Activated T-cell treated with anti-CD3 and anti-CD28 coated beads, Interleukin-2, amount 50 U/mL, for 72 hours (primary cell): ENCODE measurements around the gene MGLL. TPM values are rescaled to one million over a fixed set of nuclear protein-coding genes. Genes with fewer than 3 reads are reported as not detected.
"Not testable (repeated sequence)": the region's sequence is repeated elsewhere in the genome, so short reads cannot be mapped to it uniquely, and the experiment has no call there.

Experiments used
- ATAC-seq, 2 donors: fragments of 150-1000 bp; cut with Tn5 transposase; replicated peaks in 1 of 2; 2 replicates each; pipeline ENCODE4 v1.10.0; 2021; ENCODE audit warnings: moderate library complexity in 2 of 2, mild to moderate bottlenecking in 1 of 2
- DNase-seq, 2 donors: peaks; one replicate each; pipeline ENCODE4 v3.0.0; 2021 to 2022; ENCODE audit warnings: mixed read lengths in 1 of 2
- H3K27ac Mint-ChIP-seq: one replicate; pipeline ENCODE4 v1.8.0; 2022; ENCODE audit warnings: mild to moderate bottlenecking, moderate library complexity, mixed read lengths
- H3K27me3 Mint-ChIP-seq: one replicate; pipeline ENCODE4 v1.8.0; 2022; ENCODE audit warnings: low read depth, mixed read lengths
- H3K36me3 Mint-ChIP-seq, 2 donors: one replicate each; pipeline ENCODE4 v1.8.0; 2022; ENCODE audit warnings: mixed read lengths in 2 of 2, mild to moderate bottlenecking in 1 of 2; ENCODE audit not compliant: insufficient read depth in 2 of 2
- H3K4me1 Mint-ChIP-seq: one replicate; pipeline ENCODE4 v1.8.0; 2022; ENCODE audit warnings: low read depth, mixed read lengths
- H3K4me3 Mint-ChIP-seq, 2 donors: one replicate each; pipeline ENCODE4 v1.8.0; 2022; ENCODE audit warnings: mild to moderate bottlenecking in 2 of 2, mixed read lengths in 2 of 2, moderate library complexity in 2 of 2
- H3K9me3 Mint-ChIP-seq, 2 donors: one replicate each; pipeline ENCODE4 v1.8.0; 2022; ENCODE audit warnings: mixed read lengths in 2 of 2
- total RNA-seq, 2 donors: library from RNA; stranded (reverse); gene quantifications; one replicate each; pipeline ENCODE4 v1.2.3, GENCODE V29; 2022

Gene MGLL
- total RNA-seq, 2 donors from 2014 or later = 1.7 to 2.3 TPM

DNA sequence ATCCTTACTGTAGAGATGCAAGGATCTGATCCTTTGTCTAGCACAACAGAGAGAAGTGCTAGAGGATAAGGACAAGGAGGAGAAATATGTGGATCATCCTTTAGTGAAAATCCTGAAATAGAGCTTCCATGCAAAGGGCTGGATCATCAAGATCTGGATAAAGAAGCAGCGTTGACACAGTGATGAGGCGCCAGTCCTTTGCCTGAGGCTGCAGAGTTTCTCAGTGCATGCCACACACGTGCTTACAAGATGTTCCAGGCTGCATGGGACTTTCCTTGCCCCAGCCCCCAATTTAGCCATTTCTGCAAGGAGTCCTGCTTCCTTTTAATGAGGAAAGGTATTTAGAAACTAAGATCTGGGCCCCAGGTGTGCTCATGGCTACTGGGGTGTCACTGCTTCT lies 156.7 kb downstream of the MGLL start:
- H3K27me3 Mint-ChIP-seq = no peaks in the 10 kb centered on the region
- DNase-seq (no peak), ATAC-seq (no peak)
- H3K4me3 Mint-ChIP-seq = no peak overlapping the region
- H3K4me1 Mint-ChIP-seq = no peaks in the 10 kb centered on the region
- no peaks in the 10 kb centered on the region for H3K9me3 Mint-ChIP-seq
- no peaks in the 10 kb centered on the region for H3K36me3 Mint-ChIP-seq
- H3K27ac Mint-ChIP-seq = no peak overlapping the region

DNA sequence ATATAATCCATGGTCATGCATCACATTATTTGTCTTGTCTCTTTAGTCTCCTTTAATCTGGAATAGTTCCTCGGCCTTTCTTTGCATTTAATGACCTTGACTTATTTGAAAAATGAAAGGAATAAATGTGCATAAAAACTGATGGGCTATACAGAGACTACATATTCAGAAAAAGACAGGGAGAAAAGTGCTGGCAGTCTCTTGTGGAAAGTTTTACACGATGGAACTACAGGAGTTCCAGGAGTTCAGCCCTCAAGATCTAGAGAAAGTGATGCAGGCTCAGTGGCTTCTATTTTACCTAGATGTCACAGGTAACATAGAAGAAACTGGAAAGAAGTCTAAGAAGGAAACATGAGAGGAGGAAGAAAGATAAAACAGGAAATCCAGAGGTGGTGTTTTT lies 157.2 kb downstream of the MGLL start:
- H3K4me1 Mint-ChIP-seq = no peaks in the 10 kb centered on the region
- no peaks in the 10 kb centered on the region for H3K9me3 Mint-ChIP-seq
- no peak for ATAC-seq
- H3K27me3 Mint-ChIP-seq = no peaks in the 10 kb centered on the region
- no peak overlapping the region for H3K4me3 Mint-ChIP-seq
- no peak overlapping the region for H3K27ac Mint-ChIP-seq
- DNase-seq = no peak
- no peaks in the 10 kb centered on the region for H3K36me3 Mint-ChIP-seq

- no peaks in the 10 kb centered on the region for H3K36me3 Mint-ChIP-seq
- H3K9me3 Mint-ChIP-seq = no peaks in the 10 kb centered on the region
- no peak overlapping the region for H3K4me3 Mint-ChIP-seq
- no peaks in the 10 kb centered on the region for H3K27me3 Mint-ChIP-seq
- DNase-seq (no peak), ATAC-seq (no peak)
- H3K4me1 Mint-ChIP-seq = no peaks in the 10 kb centered on the region
- no peak overlapping the region for H3K27ac Mint-ChIP-seq
Measured at GRCh38 chr3:127663151-127663550, 159.2 kb downstream of the MGLL start.

- no peaks in the 10 kb centered on the region for H3K9me3 Mint-ChIP-seq
- no peaks in the 10 kb centered on the region for H3K27me3 Mint-ChIP-seq
- H3K4me1 Mint-ChIP-seq = no peaks in the 10 kb centered on the region
- H3K36me3 Mint-ChIP-seq = no peaks in the 10 kb centered on the region
- H3K4me3 Mint-ChIP-seq = no peak overlapping the region
- DNase-seq (no peak), ATAC-seq (no peak)
- no peak overlapping the region for H3K27ac Mint-ChIP-seq
Measured at GRCh38 chr3:127662001-127662469, 160.3 kb downstream of the MGLL start.

- Mint-ChIP-seq H3K36me3 (no peaks in the 10 kb centered on the region), H3K4me1 (no peaks in the 10 kb centered on the region), H3K27ac (no peak overlapping the region), H3K9me3 (no peaks in the 10 kb centered on the region), H3K27me3 (no peaks in the 10 kb centered on the region), H3K4me3 (no peak overlapping the region)
- DNase-seq = no peak
- ATAC-seq = no peak
Measured at GRCh38 chr3:127661600-127661999, 160.7 kb downstream of the MGLL start.

- Mint-ChIP-seq H3K27me3 (no peaks in the 10 kb centered on the region), H3K4me3 (no peak overlapping the region), H3K9me3 (no peaks in the 10 kb centered on the region), H3K36me3 (no peaks in the 10 kb centered on the region), H3K27ac (no peak overlapping the region), H3K4me1 (no peaks in the 10 kb centered on the region)
- DNase-seq (no peak), ATAC-seq (no peak)
Measured at GRCh38 chr3:127660621-127661251, 161.6 kb downstream of the MGLL start.

GRCh38 chr3:127658234-127658633 lies 164.1 kb downstream of the MGLL start:
- Mint-ChIP-seq H3K36me3 (no peaks in the 10 kb centered on the region), H3K27ac (no peak overlapping the region), H3K4me1 (no peaks in the 10 kb centered on the region), H3K9me3 (no peaks in the 10 kb centered on the region), H3K4me3 (no peak overlapping the region), H3K27me3 (no peaks in the 10 kb centered on the region)
- ATAC-seq (no peak), DNase-seq (no peak)

DNA sequence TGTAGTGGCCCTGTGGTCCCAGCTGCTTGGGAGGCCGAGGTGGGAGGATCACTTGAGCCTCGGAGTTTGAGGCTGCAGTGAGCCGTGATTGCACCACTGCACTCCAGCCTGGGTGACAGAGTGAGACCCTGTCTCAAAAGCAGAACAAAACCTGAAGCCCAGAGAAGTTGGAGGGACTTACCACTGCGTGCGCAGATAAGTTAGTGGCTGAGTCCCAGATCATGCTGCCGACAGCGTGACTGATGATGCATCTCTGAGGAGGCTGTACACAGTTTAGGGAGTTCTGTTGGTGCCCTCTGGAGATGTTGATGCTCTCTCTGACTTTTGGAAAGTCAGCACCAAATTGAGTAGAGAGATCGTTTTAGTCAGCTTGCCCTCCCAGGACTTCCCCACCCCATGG lies 165.4 kb downstream of the MGLL start:
- Mint-ChIP-seq H3K27ac (no peak overlapping the region), H3K27me3 (no peaks in the 10 kb centered on the region), H3K4me1 (no peaks in the 10 kb centered on the region), H3K9me3 (no peaks in the 10 kb centered on the region), H3K36me3 (no peaks in the 10 kb centered on the region), H3K4me3 (no peak overlapping the region)
- DNase-seq (no peak), ATAC-seq (no peak)

- no peak for DNase-seq
- no peaks in the 10 kb centered on the region for H3K36me3 Mint-ChIP-seq
- no peak overlapping the region for H3K4me3 Mint-ChIP-seq
- H3K4me1 Mint-ChIP-seq = no peaks in the 10 kb centered on the region
- no peak overlapping the region for H3K27ac Mint-ChIP-seq
- H3K9me3 Mint-ChIP-seq = no peaks in the 10 kb centered on the region
- no peaks in the 10 kb centered on the region for H3K27me3 Mint-ChIP-seq
- ATAC-seq = no peak
Measured at GRCh38 chr3:127655641-127656040, 166.7 kb downstream of the MGLL start.

DNA sequence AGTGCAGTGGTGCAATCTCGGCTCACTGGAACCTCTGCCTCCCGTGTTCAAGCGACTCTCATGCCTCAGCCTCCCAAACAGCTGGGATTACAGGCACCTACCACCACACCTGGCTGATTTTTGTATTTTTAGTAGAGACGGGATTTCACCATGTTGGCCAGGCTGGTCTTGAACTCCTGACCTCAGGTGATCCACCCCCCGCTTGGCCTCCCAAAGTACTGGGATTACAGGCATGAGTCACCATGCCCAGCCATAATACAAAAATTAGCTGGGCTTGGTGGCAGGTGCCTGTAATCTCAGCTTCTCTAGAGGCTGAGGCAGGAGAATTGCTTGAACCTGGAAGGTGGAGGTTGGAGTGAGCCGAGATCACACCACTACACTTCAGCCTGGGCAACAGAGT lies 167.3 kb downstream of the MGLL start:
- not testable (repeated sequence) for H3K4me3 Mint-ChIP-seq, H3K27ac Mint-ChIP-seq, H3K36me3 Mint-ChIP-seq, ATAC-seq, H3K9me3 Mint-ChIP-seq, DNase-seq, H3K27me3 Mint-ChIP-seq, H3K4me1 Mint-ChIP-seq

GRCh38 chr3:127654374-127654773 lies 167.9 kb downstream of the MGLL start:
- ATAC-seq (no peak), DNase-seq (no peak)
- H3K4me3 Mint-ChIP-seq = no peak overlapping the region
- no peaks in the 10 kb centered on the region for H3K27me3 Mint-ChIP-seq
- no peaks in the 10 kb centered on the region for H3K36me3 Mint-ChIP-seq
- H3K4me1 Mint-ChIP-seq = no peaks in the 10 kb centered on the region
- no peaks in the 10 kb centered on the region for H3K9me3 Mint-ChIP-seq
- H3K27ac Mint-ChIP-seq = no peak overlapping the region

DNA sequence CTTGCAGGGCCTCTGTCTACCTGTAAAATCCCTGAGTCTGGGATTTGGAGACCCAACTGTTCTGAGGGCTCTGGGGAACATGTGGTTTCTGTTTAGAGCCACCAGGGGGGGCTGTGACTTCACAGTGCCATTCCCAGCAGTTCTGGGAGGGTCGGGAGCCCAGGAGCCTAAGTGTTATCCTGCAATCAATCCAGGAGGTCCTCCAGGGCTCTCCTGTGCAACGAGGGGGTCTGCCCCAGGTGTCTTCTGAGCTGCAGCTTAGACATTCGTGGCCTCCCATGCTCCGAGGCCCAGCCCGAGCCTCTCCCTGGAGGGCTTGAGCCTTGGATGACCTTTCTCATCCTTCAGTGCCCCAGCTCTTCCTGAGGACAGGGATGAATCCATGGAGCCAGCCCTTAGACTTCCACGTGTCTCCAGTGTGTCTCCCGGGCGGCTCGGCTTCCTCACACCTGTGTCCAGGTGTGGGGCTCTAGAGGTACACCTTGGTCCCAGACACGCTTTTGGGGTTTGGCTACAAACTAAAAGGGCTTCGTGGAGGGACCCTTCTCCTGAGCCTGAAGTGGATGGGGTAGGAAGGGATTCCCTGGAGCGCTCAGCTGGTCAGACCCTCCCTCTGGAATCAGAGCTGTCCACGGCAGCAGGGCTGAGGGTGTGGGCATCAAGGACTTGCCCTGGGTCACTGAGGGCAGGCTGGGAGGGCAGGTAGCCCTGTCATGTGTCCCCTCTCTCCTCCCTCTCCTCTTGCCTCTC lies 169.9 kb downstream of the MGLL start:
- DNase-seq = peak; percentile 28 to 38
- no peak overlapping the region for H3K4me3 Mint-ChIP-seq
- ATAC-seq = peak; percentile 61 to 67

DNA sequence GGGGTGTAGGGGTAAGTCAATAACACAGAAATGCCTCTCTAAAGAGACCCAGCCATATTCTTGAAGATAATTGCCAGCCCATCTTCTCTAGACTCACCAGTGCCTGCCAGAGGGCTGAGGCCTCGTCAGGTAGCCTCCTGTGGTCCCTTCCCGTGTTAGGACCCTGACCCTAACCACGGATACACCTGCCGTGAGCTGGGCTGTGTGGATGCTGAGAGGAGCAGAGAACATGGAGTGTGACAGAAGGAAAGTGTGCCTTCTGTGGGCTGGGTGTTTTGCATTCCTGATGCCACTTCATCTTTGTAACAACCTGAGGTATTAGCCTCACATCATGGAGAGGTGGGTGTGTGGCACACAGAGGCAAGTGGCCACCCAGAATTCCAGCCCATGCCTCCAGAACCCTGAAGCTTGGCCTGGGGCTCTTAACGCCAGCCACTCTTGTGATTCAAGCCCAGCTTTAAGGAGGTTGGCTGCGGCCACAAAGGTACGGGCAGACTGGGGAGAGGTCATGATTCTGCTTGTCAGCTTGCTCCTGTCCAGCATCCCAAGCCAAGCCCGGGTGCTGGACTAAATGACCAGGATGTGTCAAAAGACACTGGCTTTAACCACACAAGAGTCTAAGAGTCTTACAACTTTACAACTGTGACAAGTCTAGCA lies 170.7 kb downstream of the MGLL start:
- H3K27ac Mint-ChIP-seq = no peak overlapping the region

More for the DNA sequence above, 169.9 kb downstream of the MGLL start:
- H3K27ac Mint-ChIP-seq = no peak overlapping the region
- H3K27me3 Mint-ChIP-seq = no peaks in the 10 kb centered on the region
- no peaks in the 10 kb centered on the region for H3K4me1 Mint-ChIP-seq
- H3K9me3 Mint-ChIP-seq = no peaks in the 10 kb centered on the region
- no peaks in the 10 kb centered on the region for H3K36me3 Mint-ChIP-seq

More for the DNA sequence above, 170.7 kb downstream of the MGLL start:
- ATAC-seq (peak in 1 of 2 donors; percentile 9), DNase-seq (no peak)
- Mint-ChIP-seq H3K9me3 (no peaks in the 10 kb centered on the region), H3K36me3 (no peaks in the 10 kb centered on the region), H3K27me3 (no peaks in the 10 kb centered on the region), H3K4me3 (no peak overlapping the region), H3K4me1 (no peaks in the 10 kb centered on the region)
